H1 (cell line): ENCODE data around the gene GBE1. TPM values are rescaled to one million over a fixed set of nuclear protein-coding genes. Genes with fewer than 3 reads are reported as not detected.

ENCODE experiments used
- CTCF ChIA-PET: fragments of 300-600 bp; sonication (Branson Sonifier 250); formaldehyde crosslinking; loops from one replicate; lab custom pipeline; 2021; ENCODE audit not compliant: partially characterized antibody; lab: Charles Lee
- POLR2A ChIA-PET: fragments of 300-600 bp; sonication (Branson Sonifier 250); formaldehyde crosslinking; loops from one replicate; lab custom pipeline; 2021; ENCODE audit warnings: inconsistent platforms; ENCODE audit not compliant: partially characterized antibody; lab: Charles Lee
- DNase-seq, 2 experiments: peaks; one replicate each; pipeline versions ENCODE4 v3.0.0 to v3.0.0-alpha.2; 2010 to 2022; ENCODE audit warnings: low spot score in 2 of 2, low read depth in 1 of 2, mixed read lengths in 1 of 2
- FAIRE-seq: peaks from 2 replicates; lab custom pipeline; 2011; peaks lifted over from hg19 to GRCh38; lab: Jason Lieb, UNC
- H2AFZ ChIP-seq: 2 replicates; pipeline ENCODE4 v1.8.1; 2012; ENCODE audit warnings: low read length, inconsistent platforms
- H2AK5ac ChIP-seq: 2 replicates; pipeline ENCODE4 v1.6.1; 2013; ENCODE audit warnings: low read depth, low read length
- H2BK120ac ChIP-seq: replicated peaks from 2 replicates; pipeline ENCODE3; 2013; ENCODE audit warnings: low read depth, low read length, inconsistent platforms
- H2BK12ac ChIP-seq: 2 replicates; pipeline ENCODE4 v1.6.1; 2013; ENCODE audit warnings: low read depth, low read length
- H2BK15ac ChIP-seq: 2 replicates; pipeline ENCODE4 v1.6.1; 2013; ENCODE audit warnings: low read length
- H2BK20ac ChIP-seq: 2 replicates; pipeline ENCODE4 v1.6.1; 2013; ENCODE audit warnings: low read length
- H2BK5ac ChIP-seq: 2 replicates; pipeline ENCODE4 v1.6.1; 2013; ENCODE audit warnings: low read depth, low read length
- H3K14ac ChIP-seq: 2 replicates; pipeline ENCODE4 v1.6.1; 2013; ENCODE audit warnings: inconsistent platforms; ENCODE audit not compliant: insufficient read length
- H3K18ac ChIP-seq: 2 replicates; pipeline ENCODE4 v1.6.1; 2013; ENCODE audit warnings: low read length; ENCODE audit errors: extremely low read depth
- H3K23ac ChIP-seq: 2 replicates; pipeline ENCODE4 v1.6.1; 2013; ENCODE audit warnings: inconsistent platforms; ENCODE audit not compliant: insufficient read length
- H3K23me2 ChIP-seq: 2 replicates; pipeline ENCODE4 v1.6.1; 2013; ENCODE audit warnings: low read depth, low read length
- H3K27ac ChIP-seq: 2 replicates; pipeline ENCODE4 v1.6.1; 2011; ENCODE audit warnings: low read depth, low read length, inconsistent platforms
- H3K27me3 ChIP-seq, 4 experiments: replicated peaks in 1 of 4; 1 replicate in 1 of 4; 2 replicates in 3 of 4; pipeline versions ENCODE4 v1.6.1 to v1.8.1; 2011 to 2013; ENCODE audit warnings: low read length in 3 of 4, mild to moderate bottlenecking in 3 of 4, inconsistent platforms in 2 of 4, mixed read lengths in 2 of 4, moderate library complexity in 1 of 4; ENCODE audit not compliant: control insufficient read depth in 3 of 4, insufficient read depth in 3 of 4; ENCODE audit errors: extremely low read depth in 1 of 4
- H3K36me3 ChIP-seq, 4 experiments: 2 replicates each; pipeline versions ENCODE4 v1.6.1 to v1.8.1; 2011 to 2013; ENCODE audit warnings: mild to moderate bottlenecking in 4 of 4, low read length in 3 of 4, moderate library complexity in 2 of 4, control low read depth in 1 of 4, inconsistent platforms in 1 of 4; ENCODE audit not compliant: insufficient read depth in 4 of 4, control insufficient read depth in 2 of 4
- H3K4ac ChIP-seq: replicated peaks from 2 replicates; pipeline ENCODE3; 2013; ENCODE audit warnings: low read length, low read depth, mixed read lengths, inconsistent platforms; ENCODE audit not compliant: insufficient read length
- H3K4me1 ChIP-seq, 4 experiments: replicated peaks in 1 of 4; 1 replicate in 1 of 4; 2 replicates in 3 of 4; pipeline versions ENCODE4 v1.6.1 to v1.8.1; 2011 to 2013; ENCODE audit warnings: low read length in 3 of 4, inconsistent platforms in 2 of 4, mixed read lengths in 1 of 4; ENCODE audit not compliant: insufficient read depth in 4 of 4, control insufficient read depth in 3 of 4
- H3K4me2 ChIP-seq, 2 experiments: 2 replicates each; pipeline versions ENCODE4 v1.6.1 to v1.8.1; 2011 to 2013; ENCODE audit warnings: low read depth in 2 of 2, low read length in 2 of 2, control low read depth in 1 of 2, inconsistent platforms in 1 of 2, mild to moderate bottlenecking in 1 of 2; ENCODE audit not compliant: insufficient read depth in 1 of 2
- H3K4me3 ChIP-seq, 4 experiments: fragments of 200-600, 300-600 bp in 1 of 4; sonication (generic), shearing (Covaris generic), sonication (Bioruptor Twin) in 1 of 4; 2 replicates each; pipeline versions ENCODE4 v1.5.1 to v1.8.1; 2011 to 2016; ENCODE audit warnings: low read length in 4 of 4, low read depth in 3 of 4, control low read depth in 2 of 4, inconsistent platforms in 2 of 4, mild to moderate bottlenecking in 2 of 4, mixed read lengths in 1 of 4, moderate library complexity in 1 of 4; ENCODE audit not compliant: insufficient read depth in 2 of 4; ENCODE audit errors: extremely low read depth in 1 of 4
- H3K56ac ChIP-seq: replicated peaks from 2 replicates; pipeline ENCODE3; 2013; ENCODE audit warnings: low read depth, mild to moderate bottlenecking, mixed read lengths, low read length, inconsistent platforms; ENCODE audit not compliant: insufficient read length
- H3K79me1 ChIP-seq: 2 replicates; pipeline ENCODE4 v1.6.1; 2013; ENCODE audit warnings: low read depth, low read length, control low read depth
- H3K79me2 ChIP-seq, 2 experiments: 2 replicates each; pipeline versions ENCODE4 v1.6.1 to v1.8.1; 2012 to 2013; ENCODE audit warnings: low read length in 2 of 2, mild to moderate bottlenecking in 2 of 2, inconsistent platforms in 1 of 2; ENCODE audit not compliant: insufficient read depth in 2 of 2, control insufficient read depth in 1 of 2
- H3K9ac ChIP-seq, 4 experiments: replicated peaks in 1 of 4; 1 replicate in 1 of 4; 2 replicates in 3 of 4; pipeline versions ENCODE4 v1.6.1 to v1.8.1; 2011 to 2013; ENCODE audit warnings: low read depth in 3 of 4, low read length in 3 of 4, control low read depth in 2 of 4, mild to moderate bottlenecking in 2 of 4, moderate library complexity in 2 of 4, inconsistent platforms in 1 of 4; ENCODE audit errors: extremely low read depth in 1 of 4
- H3K9me3 ChIP-seq, 2 experiments: 2 replicates each; pipeline versions ENCODE4 v1.6.1 to v1.8.1; 2012 to 2013; ENCODE audit warnings: mild to moderate bottlenecking in 2 of 2, moderate library complexity in 2 of 2, control low read depth in 1 of 2, inconsistent platforms in 1 of 2, low read depth in 1 of 2, low read length in 1 of 2, mixed read lengths in 1 of 2; ENCODE audit not compliant: insufficient read depth in 2 of 2
- H4K20me1 ChIP-seq, 2 experiments: replicated peaks in 1 of 2; 2 replicates each; pipeline versions ENCODE3 to v1.8.1; 2011 to 2013; ENCODE audit warnings: inconsistent platforms in 2 of 2, low read length in 2 of 2, mild to moderate bottlenecking in 1 of 2; ENCODE audit not compliant: insufficient read depth in 2 of 2, control insufficient read depth in 1 of 2
- H4K5ac ChIP-seq: 2 replicates; pipeline ENCODE4 v1.6.1; 2013; ENCODE audit warnings: low read length, low read depth, mixed read lengths, inconsistent platforms; ENCODE audit not compliant: insufficient read length
- H4K8ac ChIP-seq: 2 replicates; pipeline ENCODE4 v1.8.0; 2013; ENCODE audit warnings: mild to moderate bottlenecking, moderate library complexity, low read length, inconsistent platforms; ENCODE audit not compliant: insufficient read depth; ENCODE audit errors: extremely low read depth
- H4K91ac ChIP-seq: replicated peaks from 2 replicates; pipeline ENCODE3; 2013; ENCODE audit warnings: low read length, mixed read lengths, inconsistent platforms; ENCODE audit not compliant: insufficient read length
- BACH1 ChIP-seq: IDR thresholded peaks from 2 replicates; pipeline ENCODE4 v1.6.1; 2012; ENCODE audit warnings: low read length, improper control_type of control experiment
- BCL11A ChIP-seq, 2 experiments: IDR thresholded peaks; one replicate each; pipeline ENCODE4 v1.6.1; 2011; ENCODE audit warnings: low read depth in 2 of 2, low read length in 2 of 2, mild to moderate bottlenecking in 2 of 2
- BRCA1 ChIP-seq: IDR thresholded peaks from 2 replicates; pipeline ENCODE4 v1.6.1; 2012; ENCODE audit warnings: low read depth, low read length, improper control_type of control experiment
- CEBPB ChIP-seq: IDR thresholded peaks from 2 replicates; pipeline ENCODE4 v1.6.1; 2012; ENCODE audit warnings: low read depth, low read length
- CHD1 ChIP-seq: IDR thresholded peaks from 2 replicates; pipeline ENCODE4 v1.6.1; 2012; ENCODE audit warnings: low read depth, low read length, improper control_type of control experiment
- EP300 ChIP-seq, 2 experiments: IDR thresholded peaks; 1 replicate in 1 of 2; 2 replicates in 1 of 2; pipeline ENCODE4 v1.6.1; 2011 to 2012; ENCODE audit warnings: low read depth in 2 of 2, low read length in 2 of 2, mild to moderate bottlenecking in 2 of 2, borderline replicate concordance in 1 of 2, inconsistent platforms in 1 of 2, moderate library complexity in 1 of 2
- GTF2F1 ChIP-seq: IDR thresholded peaks from 2 replicates; pipeline ENCODE4 v1.6.1; 2012; ENCODE audit warnings: low read depth, low read length, improper control_type of control experiment, borderline replicate concordance
- JUN ChIP-seq: IDR thresholded peaks from 2 replicates; pipeline ENCODE4 v1.6.1; 2011; ENCODE audit warnings: low read depth, mild to moderate bottlenecking, improper control_type of control experiment, low read length
- KDM1A ChIP-seq: fragments of 200-600, 300-600 bp; sonication (generic); IDR thresholded peaks from 2 replicates; pipeline ENCODE4 v1.7.1; 2016; ENCODE audit warnings: mild to moderate bottlenecking, low read length, borderline replicate concordance
- POU5F1 ChIP-seq: IDR thresholded peaks from 2 replicates; pipeline ENCODE4 v1.6.1; 2011; ENCODE audit warnings: low read depth, mild to moderate bottlenecking, low read length, moderate library complexity
- RBBP5 ChIP-seq: IDR thresholded peaks from 2 replicates; pipeline ENCODE4 v1.7.1; 2012; ENCODE audit warnings: low read depth, mild to moderate bottlenecking, inconsistent platforms, low read length, moderate library complexity, borderline replicate concordance
- RFX5 ChIP-seq: IDR thresholded peaks from 2 replicates; pipeline ENCODE4 v1.6.1; 2011; ENCODE audit warnings: low read depth, low read length, improper control_type of control experiment, borderline replicate concordance
- RNF2 ChIP-seq: fragments of 200-900, 300-1000 bp; sonication (generic); IDR thresholded peaks from 2 replicates; pipeline ENCODE4 v1.7.1; 2016; ENCODE audit warnings: borderline replicate concordance, low read depth, mild to moderate bottlenecking, antibody characterized with exemption, low read length; ENCODE audit not compliant: poor library complexity, severe bottlenecking; ENCODE audit errors: missing control alignments
- SP2 ChIP-seq: IDR thresholded peaks from 2 replicates; pipeline ENCODE4 v1.6.1; 2012; ENCODE audit warnings: mild to moderate bottlenecking, low read length, inconsistent platforms
- SRF ChIP-seq: IDR thresholded peaks from 2 replicates; pipeline ENCODE4 v1.6.1; 2011; ENCODE audit warnings: mild to moderate bottlenecking, low read depth, low read length, moderate library complexity
- TAF1 ChIP-seq: IDR thresholded peaks from 2 replicates; pipeline ENCODE4 v1.6.1; 2011; ENCODE audit warnings: mild to moderate bottlenecking, low read depth, low read length
- whole genome bisulfite sequencing, 2 experiments: shearing (Covaris generic) in 1 of 2; methylation state at CpG; one replicate each; pipeline versions ENCODE4 v1.1.6 to v1.1.7; 2013 to 2015; ENCODE audit warnings: low lambda C conversion rate in 2 of 2, mixed read lengths in 2 of 2, inconsistent platforms in 1 of 2, low coverage in 1 of 2, missing lambda C conversion rate in 1 of 2; ENCODE audit not compliant: insufficient replicate concordance in 2 of 2, insufficient coverage in 1 of 2, insufficient read length in 1 of 2; ENCODE audit errors: extremely low coverage in 1 of 2, missing lambda C conversion rate in 1 of 2; 5-methylcytosine and 5-hydroxymethylcytosine counted together
- polyA plus RNA-seq, 7 experiments: library from polyadenylated mRNA; depleted of rRNA in 3 of 7; stranded (reverse) in 5 of 7; unstranded in 2 of 7; fragments of >200 nt in 5 of 7; fragments of 200-250 nt in 2 of 7; gene quantifications; 1 replicate in 5 of 7; 2 replicates in 1 of 7; 4 replicates in 1 of 7; pipeline versions ENCODE4 v1.2.1 to v1.2.3, GENCODE V29; 2011 to 2013; ENCODE audit warnings: missing spikeins in 2 of 7, mixed read lengths in 2 of 7
- total RNA-seq: library from RNA; stranded (reverse); fragmentation: NEBNext Ultra II Directional; extraction: Animal tissue kit (Norgen Biotek cat#: 25700); gene quantifications from 2 replicates; pipeline ENCODE4 v1.2.1, GENCODE V29; 2021

Gene GBE1
- total and polyA plus RNA-seq, 2 of the 8 experiments (the other 6 are each of a cell fraction or from before 2014, with no cell fraction given) = 3.3 to 7.3 TPM

- no peak for DNase-seq
- TF ChIP-seq RBBP5 (no peak), TAF1 (no peak), RNF2 (no peak), JUN (no peak), SP2 (no peak), RFX5 (no peak), BACH1 (no peak), POU5F1 (no peak), CHD1 (no peak), CEBPB (no peak), EP300 (IDR thresholded peaks at IDR 0.05; ENCODE audit: borderline replicate concordance in 1 of 2, low read depth in 2 of 2, low read length in 2 of 2) (no peak), BRCA1 (no peak), KDM1A (no peak), SRF (no peak), GTF2F1 (no peak), BCL11A (IDR thresholded peaks at IDR 0.05; ENCODE audit: low read depth in 2 of 2, low read length in 2 of 2) (no peak)
Observed at GRCh38 chr3:81620849-81621248, 140.6 kb downstream of the GBE1 start.

More at GRCh38 chr3:81620849-81621248, 140.6 kb downstream of the GBE1 start:
- no peak overlapping the region for H2BK120ac ChIP-seq
- no peak overlapping the region for H3K4me3 ChIP-seq
- FAIRE-seq = no peak
- H2AFZ ChIP-seq = no peak overlapping the region
- H3K9ac ChIP-seq = no peak overlapping the region
- H2BK20ac ChIP-seq = no peak overlapping the region
- H3K56ac ChIP-seq = no peak overlapping the region
- no peaks in the 10 kb centered on the region for H3K79me1 ChIP-seq
- POLR2A ChIA-PET = no interaction called here
- H4K8ac ChIP-seq = no peak overlapping the region
- 71% methylated on average over 5 of the region's 5 CpGs; no CpG with 5 or more reads in 1 of the 2 experiments for WGBS, 2 experiments
- H3K18ac ChIP-seq = no peak overlapping the region
- no peak overlapping the region for H4K5ac ChIP-seq
- no peak overlapping the region for H2AK5ac ChIP-seq
- H3K27ac ChIP-seq = no peak overlapping the region
- CTCF ChIA-PET = no interaction called here
- H2BK12ac ChIP-seq = no peak overlapping the region
- H3K4me2 ChIP-seq = no peak overlapping the region
- no peaks in the 10 kb centered on the region for H3K27me3 ChIP-seq
- no peak overlapping the region for H2BK15ac ChIP-seq
- no peaks in the 10 kb centered on the region for H3K36me3 ChIP-seq
- H3K14ac ChIP-seq = no peak overlapping the region
- no peak overlapping the region for H2BK5ac ChIP-seq
- no peak overlapping the region for H3K23ac ChIP-seq
- H3K4me1 ChIP-seq = peaks cover 0 to 6% (median 5%) of the 10 kb centered on the region in 4 experiments; a peak in 4 of 7 replicates
- no peaks in the 10 kb centered on the region for H3K79me2 ChIP-seq
- no peaks in the 10 kb centered on the region for H3K23me2 ChIP-seq
- no peak overlapping the region for H4K91ac ChIP-seq
- H4K20me1 ChIP-seq = no peaks in the 10 kb centered on the region
- H3K4ac ChIP-seq = no peak overlapping the region
- no peaks in the 10 kb centered on the region for H3K9me3 ChIP-seq
